Retinal pigment epithelial cell (primary cell): ENCODE data around the gene SLC6A19.

Experiments used
- DNase-seq: peaks from one replicate; pipeline ENCODE4 v3.0.0-alpha.2; 2010; ENCODE audit warnings: low read depth
- H3K4me3 ChIP-seq: 2 replicates; pipeline ENCODE4 v1.5.1; 2011; ENCODE audit warnings: mild to moderate bottlenecking, low read length, control low read depth, moderate library complexity
- CTCF ChIP-seq: conservative IDR thresholded peaks from 2 replicates; pipeline ENCODE4 v1.5.1; 2011; ENCODE audit warnings: low read depth, low read length, control low read depth, inconsistent platforms

SLC6A19 gene

DNA sequence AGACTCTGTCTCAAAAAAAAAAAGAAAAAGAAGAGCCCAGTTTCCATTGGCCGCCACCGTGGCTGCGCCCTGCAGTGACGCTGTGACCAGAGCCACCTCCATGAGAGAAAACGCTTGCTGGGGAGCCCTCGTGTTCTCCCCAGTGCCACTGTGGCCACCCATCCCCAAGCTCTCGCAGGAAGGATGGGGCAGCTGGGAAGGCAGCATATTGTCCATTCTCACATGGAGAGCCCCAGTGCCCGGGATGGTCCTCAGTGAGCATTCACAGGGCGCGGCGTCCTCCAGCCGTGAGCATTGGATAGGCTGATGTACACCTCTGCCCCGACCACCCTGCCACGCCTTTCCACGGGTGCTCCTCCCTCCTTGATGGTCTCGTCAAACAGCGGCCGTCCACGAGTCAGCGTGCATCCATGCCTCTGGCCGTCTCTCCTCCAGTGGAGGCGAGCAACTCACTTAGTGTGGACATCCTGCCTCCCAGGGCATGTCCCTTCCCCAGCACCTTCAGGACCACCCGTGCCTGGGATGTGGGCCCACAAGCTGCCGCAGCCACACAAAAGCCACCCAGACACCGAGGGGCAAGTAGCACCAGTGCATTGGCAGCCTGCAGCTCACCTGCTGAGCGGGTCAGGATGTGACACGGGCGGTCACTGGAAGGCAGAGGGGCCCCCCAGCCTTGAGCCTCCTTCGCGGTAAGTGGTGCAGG lies 23.4 kb upstream of the SLC6A19 start:
- TF ChIP-seq CTCF, result no peak
- no peak for DNase-seq
- no peak overlapping the region for H3K4me3 ChIP-seq

- no peak for TF ChIP-seq CTCF
- no peak for DNase-seq
- H3K4me3 ChIP-seq, result no peak overlapping the region
Measured at GRCh38 chr5:1178529-1179382, 22.6 kb upstream of the SLC6A19 start.

GRCh38 chr5:1179383-1179715 lies 22.0 kb upstream of the SLC6A19 start:
- no peak overlapping the region for H3K4me3 ChIP-seq
- TF ChIP-seq CTCF, result no peak
- DNase-seq, result no peak

DNA sequence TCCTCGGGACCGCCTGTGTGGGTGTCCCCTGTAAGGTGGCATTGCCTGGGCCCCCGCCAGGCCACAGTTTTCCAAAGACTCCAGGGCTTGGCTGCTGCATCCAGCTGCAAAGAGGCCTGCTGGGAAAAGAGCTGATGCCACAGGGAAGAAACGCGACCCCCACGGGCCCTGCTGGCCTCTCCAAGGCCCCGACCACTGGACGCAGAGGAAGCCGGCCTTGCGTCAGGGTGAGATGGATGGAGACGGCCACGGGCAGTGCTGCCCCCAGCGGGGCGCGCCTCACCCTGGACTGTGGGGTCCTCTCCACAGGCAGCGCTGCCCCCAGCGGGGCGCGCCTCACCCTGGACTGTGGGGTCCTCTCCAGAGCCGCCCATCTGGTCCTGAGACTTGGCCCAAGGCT lies 21.3 kb upstream of the SLC6A19 start:
- no peak for DNase-seq
- no peak for TF ChIP-seq CTCF
- H3K4me3 ChIP-seq, result no peak overlapping the region

- TF ChIP-seq CTCF, result no peak
- DNase-seq, result no peak
- H3K4me3 ChIP-seq, result no peak overlapping the region
Measured at GRCh38 chr5:1180841-1181271, 20.5 kb upstream of the SLC6A19 start.

DNA sequence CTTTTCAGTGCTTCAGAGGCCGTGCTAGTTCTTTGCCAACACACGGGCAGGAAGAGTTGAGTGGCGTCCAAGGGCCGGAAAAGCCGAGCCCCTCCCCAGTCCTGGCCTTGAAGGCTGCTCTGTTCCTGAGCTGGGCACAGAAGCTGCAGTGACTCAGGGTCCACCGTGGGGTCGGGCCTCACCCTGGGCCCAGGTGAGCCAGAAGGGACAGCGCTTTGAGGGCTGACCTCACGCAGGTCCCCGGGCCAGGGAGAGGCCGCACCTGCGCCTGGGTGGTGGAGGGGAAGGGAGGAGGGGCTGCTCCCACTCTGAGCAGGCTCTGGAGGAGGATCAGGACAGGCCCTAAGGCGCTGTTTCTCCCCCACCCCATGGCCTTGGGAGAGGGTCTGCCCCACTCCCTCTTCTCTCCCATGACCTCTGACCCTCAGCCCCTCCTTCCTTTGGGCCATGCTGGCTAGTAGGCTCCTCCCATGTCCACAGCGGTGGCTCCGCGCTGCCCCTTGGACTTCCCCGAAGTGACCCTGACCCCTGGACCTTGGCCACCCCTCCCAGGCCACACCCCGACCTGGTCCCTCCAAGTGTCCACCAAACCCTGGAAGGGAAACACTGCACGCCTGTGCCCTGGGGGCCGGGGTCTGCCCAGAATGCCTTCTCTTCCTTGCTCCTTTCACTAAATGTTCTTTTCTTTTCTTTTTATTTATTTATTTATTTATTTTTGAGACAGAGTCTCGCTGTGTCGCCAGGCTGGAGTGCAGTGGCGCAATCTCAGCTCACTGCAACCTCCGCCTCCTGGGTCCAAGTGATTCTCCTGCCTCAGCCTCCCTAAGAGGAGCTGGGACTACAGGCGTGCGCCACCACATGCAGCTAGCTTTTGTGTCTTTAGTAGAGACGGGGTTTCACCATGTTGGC lies 19.7 kb upstream of the SLC6A19 start:
- no peak overlapping the region for H3K4me3 ChIP-seq
- no peak for TF ChIP-seq CTCF

More for the DNA sequence above, 19.7 kb upstream of the SLC6A19 start:
- DNase-seq, result no peak
